Astrocyte (in vitro differentiated cells and primary cell): ENCODE data around the gene FANCE. TPM values are rescaled to one million over a fixed set of nuclear protein-coding genes. Genes with fewer than 3 reads are reported as not detected.

Experiments
- microRNA-seq: library from miRNA; unstranded; fragments of <30 nt; microRNA quantifications from one replicate; pipeline ENCODE4 v1.2.0, GENCODE V29; 2020
- total RNA-seq: library from RNA; stranded (reverse); gene quantifications from 2 replicates; pipeline ENCODE4 v1.2.1, GENCODE V29; 2021

FANCE gene
- total RNA-seq, 1 donor from 2014 or later = 2.9 TPM

Small RNAs within 50 kb of the gene (microRNA-seq; reads per million reads assigned to microRNA genes)
- gene MIR7111 = 5.7 reads per million, percentile 24 among the genes with 10 or more reads in this experiment

Other genes with a start within 250 kb of the FANCE start
- 8.5 and 10.1 TPM in 2 replicates for gene SCUBE3, start 238.4 kb upstream of the FANCE start, total RNA-seq
- 12.7 and 13.5 TPM in 2 replicates for gene ZNF76, start 192.6 kb upstream of the FANCE start, total RNA-seq
- gene DEF6, start 154.5 kb upstream of the FANCE start, total RNA-seq = 2.2 and 3.3 TPM in 2 replicates
- 9.9 and 11.3 TPM in 2 replicates for gene PPARD, start 109.8 kb upstream of the FANCE start, total RNA-seq
- 818 and 887 TPM in 2 replicates for gene RPL10A, start 16.1 kb downstream of the FANCE start, total RNA-seq
- 73.3 and 75.5 TPM in 2 replicates for gene TEAD3, start 44.7 kb downstream of the FANCE start, total RNA-seq
- gene TULP1, start 60.6 kb downstream of the FANCE start, total RNA-seq = not detected in 2 replicates
- 4.2 and 4.6 TPM in 2 replicates for gene FKBP5, start 236.6 kb downstream of the FANCE start, total RNA-seq